A549 treated with Mapracorat at 1 μM for 4 hours (cell line): ENCODE results near the gene HPS3. TPM values are rescaled to one million over a fixed set of nuclear protein-coding genes. Genes with fewer than 3 reads are reported as not detected.

Experiments used
- total RNA-seq: library from RNA; stranded (reverse); fragments of 200-300 nt; extraction: Qiagen RNA extraction; gene quantifications from 5 replicates; pipeline ENCODE4 v1.2.3, GENCODE V29; 2022

Gene HPS3
- 28.8 to 35.9 TPM (median 34.1 TPM) in 5 replicates for total RNA-seq

GRCh38 chr3:149129326-149130205 lies at the start of gene HPS3:
HPS3 (plus strand) TSS chr3:149129638; CDS start chr3:149129724, 86 bp downstream.

GRCh38 chr3:149086232-149086988 lies 43.0 kb upstream of the HPS3 start, which contains the start of gene HLTF:
HLTF (minus strand) TSS chr3:149086533; CDS start chr3:149086336, 197 bp downstream.

GRCh38 chr3:149221783-149222517 lies 92.5 kb downstream of the HPS3 start, which contains the start of gene CP:
CP (minus strand) TSS chr3:149221829; CDS start chr3:149221792, 37 bp downstream.

Other genes with a start within 250 kb of the HPS3 start
- gene GYG1, start 138.1 kb upstream of the HPS3 start, total RNA-seq = 32.2 to 37.0 TPM (median 34.9 TPM) in 5 replicates
- 13.0 to 17.5 TPM (median 17.0 TPM) in 5 replicates for gene HLTF, start 43.1 kb upstream of the HPS3 start, total RNA-seq
- 4.5 to 7.7 TPM (median 5.5 TPM) in 5 replicates for gene CP, start 92.2 kb downstream of the HPS3 start, total RNA-seq
- 33.6 to 37.3 TPM (median 34.3 TPM) in 5 replicates for gene TM4SF18, start 204.0 kb downstream of the HPS3 start, total RNA-seq
- gene TM4SF1, start 248.0 kb downstream of the HPS3 start, total RNA-seq = 1,029 to 1,594 TPM (median 1,260 TPM) in 5 replicates